ENCODE results near the gene LSR. TPM values are rescaled to one million over a fixed set of nuclear protein-coding genes. Genes with fewer than 3 reads are reported as not detected.
"Not testable (repeated sequence)": the region's sequence is repeated elsewhere in the genome, so short reads cannot be mapped to it uniquely, and the experiment has no call there.

The LSR gene
- total RNA-seq, 1 donor from 2014 or later, result 0.99 TPM

- no peak for DNase-seq (ENCODE audit: low spot score)
- TF ChIP-seq CTCF (IDR thresholded peaks at IDR 0.05), result no peak
- H3K4me3 Mint-ChIP-seq (ENCODE audit: unreplicated experiment), result no peak overlapping the region
- H3K27me3 Mint-ChIP-seq (ENCODE audit: low read depth), result no peaks in the 10 kb centered on the region
- H3K36me3 Mint-ChIP-seq (ENCODE audit: low read depth), result no peaks in the 10 kb centered on the region
- H3K9me3 Mint-ChIP-seq (ENCODE audit: low read depth), result peaks cover 2% of the 10 kb centered on the region
- no peak overlapping the region for H3K27ac Mint-ChIP-seq (ENCODE audit: unreplicated experiment)
- H3K4me1 Mint-ChIP-seq (ENCODE audit: low read depth), result peaks cover 11% of the 10 kb centered on the region
Observed at GRCh38 chr19:35216016-35216832, 32.6 kb upstream of the LSR start.

- H3K4me3 Mint-ChIP-seq (ENCODE audit: unreplicated experiment), result no peak overlapping the region
- H3K36me3 Mint-ChIP-seq (ENCODE audit: low read depth), result no peaks in the 10 kb centered on the region
- peaks cover 11% of the 10 kb centered on the region for H3K4me1 Mint-ChIP-seq (ENCODE audit: low read depth)
- no peak for TF ChIP-seq CTCF (IDR thresholded peaks at IDR 0.05)
- H3K9me3 Mint-ChIP-seq (ENCODE audit: low read depth), result peaks cover 2% of the 10 kb centered on the region
- H3K27ac Mint-ChIP-seq (ENCODE audit: unreplicated experiment), result no peak overlapping the region
- no peaks in the 10 kb centered on the region for H3K27me3 Mint-ChIP-seq (ENCODE audit: low read depth)
- no peak for DNase-seq (ENCODE audit: low spot score)
Observed at GRCh38 chr19:35216833-35217648, 31.8 kb upstream of the LSR start.

- Mint-ChIP-seq H3K9me3 (ENCODE audit: low read depth) (peaks cover 2% of the 10 kb centered on the region), H3K4me1 (ENCODE audit: low read depth) (peaks cover 11% of the 10 kb centered on the region), H3K4me3 (ENCODE audit: unreplicated experiment) (no peak overlapping the region), H3K27me3 (ENCODE audit: low read depth) (no peaks in the 10 kb centered on the region), H3K36me3 (ENCODE audit: low read depth) (no peaks in the 10 kb centered on the region), H3K27ac (ENCODE audit: unreplicated experiment) (no peak overlapping the region)
- no peak for DNase-seq (ENCODE audit: low spot score)
- no peak for TF ChIP-seq CTCF (IDR thresholded peaks at IDR 0.05)
Observed at GRCh38 chr19:35217649-35217990, 31.2 kb upstream of the LSR start.

- TF ChIP-seq CTCF (IDR thresholded peaks at IDR 0.05), result no peak
- H3K27ac Mint-ChIP-seq (ENCODE audit: unreplicated experiment), result no peak overlapping the region
- peaks cover 2% of the 10 kb centered on the region for H3K9me3 Mint-ChIP-seq (ENCODE audit: low read depth)
- H3K4me1 Mint-ChIP-seq (ENCODE audit: low read depth), result peaks cover 3% of the 10 kb centered on the region
- H3K36me3 Mint-ChIP-seq (ENCODE audit: low read depth), result no peaks in the 10 kb centered on the region
- H3K27me3 Mint-ChIP-seq (ENCODE audit: low read depth), result no peaks in the 10 kb centered on the region
- no peak for DNase-seq (ENCODE audit: low spot score)
- no peak overlapping the region for H3K4me3 Mint-ChIP-seq (ENCODE audit: unreplicated experiment)
Observed at GRCh38 chr19:35219008-35219407, 29.8 kb upstream of the LSR start.

GRCh38 chr19:35220315-35220921 is 28.4 kb upstream of the LSR start:
- TF ChIP-seq CTCF (IDR thresholded peaks at IDR 0.05), result no peak
- no peak overlapping the region for H3K27ac Mint-ChIP-seq (ENCODE audit: unreplicated experiment)
- H3K4me3 Mint-ChIP-seq (ENCODE audit: unreplicated experiment), result no peak overlapping the region
- H3K27me3 Mint-ChIP-seq (ENCODE audit: low read depth), result no peaks in the 10 kb centered on the region
- no peak for DNase-seq (ENCODE audit: low spot score)
- H3K9me3 Mint-ChIP-seq (ENCODE audit: low read depth), result peaks cover 2% of the 10 kb centered on the region
- H3K36me3 Mint-ChIP-seq (ENCODE audit: low read depth), result no peaks in the 10 kb centered on the region
- H3K4me1 Mint-ChIP-seq (ENCODE audit: low read depth), result no peaks in the 10 kb centered on the region

GRCh38 chr19:35220973-35221590 is 27.7 kb upstream of the LSR start:
- H3K4me3 Mint-ChIP-seq (ENCODE audit: unreplicated experiment); H3K36me3 Mint-ChIP-seq (ENCODE audit: low read depth); H3K27me3 Mint-ChIP-seq (ENCODE audit: low read depth); H3K4me1 Mint-ChIP-seq (ENCODE audit: low read depth); H3K9me3 Mint-ChIP-seq (ENCODE audit: low read depth); DNase-seq (ENCODE audit: low spot score); H3K27ac Mint-ChIP-seq (ENCODE audit: unreplicated experiment): not testable (repeated sequence)
